ENCODE results near the gene NOTUM. TPM values are rescaled to one million over a fixed set of nuclear protein-coding genes. Genes with fewer than 3 reads are reported as not detected.

NOTUM gene
- total and polyA plus RNA-seq, 4 donors = 0.60 to 1.0 TPM; not detected in 2

DNA sequence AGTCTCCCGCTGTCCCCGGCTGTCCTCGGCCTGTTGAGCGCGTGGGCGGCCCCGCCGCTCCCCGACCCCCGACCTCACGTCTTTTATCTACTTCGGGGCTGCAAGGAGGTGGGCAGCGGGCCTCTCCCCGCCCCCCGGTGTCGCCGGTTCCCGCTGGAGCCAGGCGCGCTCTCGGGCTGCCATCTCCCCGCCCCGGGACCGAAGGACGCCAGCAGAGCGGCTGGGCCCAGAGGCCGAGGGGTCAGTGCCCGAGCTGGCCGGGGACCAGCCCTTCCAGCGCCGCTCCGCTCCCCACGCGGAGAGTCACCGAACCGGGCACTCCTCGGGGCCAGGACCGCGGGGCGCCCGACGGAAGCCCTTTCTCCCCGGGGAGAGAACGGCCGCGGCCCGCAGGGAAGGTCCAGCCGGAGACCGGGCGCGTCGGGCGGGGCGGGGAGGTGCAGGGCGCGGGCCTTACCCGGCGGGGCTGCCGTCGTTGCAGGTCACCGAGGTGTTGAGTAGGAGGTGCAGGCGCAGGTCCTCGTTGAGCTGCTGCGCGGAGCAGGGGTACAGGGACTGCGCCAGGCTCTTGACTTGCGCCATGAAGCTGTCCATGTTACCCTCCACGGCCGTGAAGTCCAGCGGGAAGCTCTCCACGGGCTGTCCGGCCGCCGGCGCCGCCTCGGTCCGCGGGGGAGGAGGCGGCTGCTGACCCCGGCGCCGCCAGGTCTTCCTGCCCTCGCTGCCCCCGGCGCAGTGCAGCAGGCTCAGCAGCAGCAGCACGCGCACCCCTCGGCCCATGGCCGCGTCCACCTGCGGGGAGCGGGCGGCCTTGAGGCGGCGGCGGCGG, 643 bp downstream of the NOTUM start:
- Histone ChIP-seq H3K4me3 (ENCODE audit: low read length in 2 of 2) (no peak overlapping the region), H3K36me3 (ENCODE audit: control insufficient read depth in 1 of 2, insufficient read depth in 2 of 2, low read length in 1 of 2) (no peaks in the 10 kb centered on the region), H3K9me3 (ENCODE audit: control insufficient read depth, low read length) (no peaks in the 10 kb centered on the region), H3K4me1 (ENCODE audit: control insufficient read depth in 1 of 2, insufficient read depth in 2 of 2, low read length in 2 of 2) (no peaks in the 10 kb centered on the region), H3K27ac (ENCODE audit: low read depth in 1 of 2, low read length in 2 of 2) (no peak overlapping the region), H3K27me3 (ENCODE audit: control insufficient read depth in 1 of 2, insufficient read depth in 2 of 2, low read length in 1 of 2) (no peaks in the 10 kb centered on the region)
- 2 to 3% methylated on average over 44 to 98 of the region's 98 CpGs for WGBS, 2 donors
- intact Hi-C loops (cut with DNase I) = no loop called here
- DNase-seq (peak in 1 of 2 donors; percentile 78), ATAC-seq (ENCODE audit: low FRiP score) (no peak)

DNA sequence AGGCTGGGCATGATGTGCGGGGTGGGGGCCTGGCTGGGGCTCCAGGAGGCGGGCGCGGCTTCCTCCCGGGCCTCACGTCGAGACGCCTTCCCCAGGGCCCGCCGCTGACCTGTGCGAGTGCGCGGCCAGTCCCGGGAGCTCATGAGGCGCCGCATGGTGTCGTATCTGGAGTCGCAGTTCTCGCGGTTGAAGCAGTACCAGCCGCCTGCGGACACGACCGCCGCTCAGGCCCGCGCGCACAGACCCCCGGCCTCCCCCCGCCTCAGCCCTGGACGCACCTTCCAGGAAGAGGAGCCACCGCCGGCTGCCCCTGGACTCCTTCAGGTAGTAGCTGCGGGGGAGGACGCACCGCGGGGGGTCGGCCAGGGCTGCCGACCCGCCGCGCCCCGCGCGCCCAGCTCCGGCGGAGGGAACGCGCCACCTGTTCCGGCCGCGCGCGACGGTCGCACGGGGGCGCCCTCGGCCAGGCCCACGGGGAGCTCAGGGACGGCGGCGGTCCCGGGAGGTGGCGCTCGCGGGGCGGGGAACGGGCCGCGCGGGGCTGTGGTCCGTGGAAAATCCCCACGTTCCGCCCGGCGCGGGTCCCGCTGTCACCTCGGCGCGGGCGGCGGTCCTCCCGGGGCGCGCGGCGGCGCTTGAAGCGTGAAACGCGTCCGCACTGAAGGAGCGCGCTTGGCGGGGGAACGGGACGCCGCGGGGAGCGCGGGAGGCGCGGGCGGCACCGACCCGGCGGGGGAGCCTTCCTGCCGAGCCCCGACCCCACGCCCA, 1.4 kb downstream of the NOTUM start:
- WGBS, 2 donors = 1 to 2% methylated on average over 96 to 112 of the region's 112 CpGs
- no peak overlapping the region for H3K4me3 ChIP-seq (ENCODE audit: low read length in 2 of 2)
- no peak overlapping the region for H3K27ac ChIP-seq (ENCODE audit: low read depth in 1 of 2, low read length in 2 of 2)
- H3K36me3 ChIP-seq (ENCODE audit: control insufficient read depth in 1 of 2, insufficient read depth in 2 of 2, low read length in 1 of 2) = no peaks in the 10 kb centered on the region
- intact Hi-C loops (cut with DNase I) = loop anchor here (1.0 to 10.0 kb wide), 3 partner anchors 61 to 195 kb away; no protein-coding TSS in a partner anchor
- no peaks in the 10 kb centered on the region for H3K9me3 ChIP-seq (ENCODE audit: control insufficient read depth, low read length)
- peak; percentile 80 to 93 for DNase-seq
- H3K4me1 ChIP-seq (ENCODE audit: control insufficient read depth in 1 of 2, insufficient read depth in 2 of 2, low read length in 2 of 2) = no peaks in the 10 kb centered on the region
- H3K27me3 ChIP-seq (ENCODE audit: control insufficient read depth in 1 of 2, insufficient read depth in 2 of 2, low read length in 1 of 2) = no peaks in the 10 kb centered on the region
- ATAC-seq (ENCODE audit: low FRiP score) = peak; percentile 87

DNA sequence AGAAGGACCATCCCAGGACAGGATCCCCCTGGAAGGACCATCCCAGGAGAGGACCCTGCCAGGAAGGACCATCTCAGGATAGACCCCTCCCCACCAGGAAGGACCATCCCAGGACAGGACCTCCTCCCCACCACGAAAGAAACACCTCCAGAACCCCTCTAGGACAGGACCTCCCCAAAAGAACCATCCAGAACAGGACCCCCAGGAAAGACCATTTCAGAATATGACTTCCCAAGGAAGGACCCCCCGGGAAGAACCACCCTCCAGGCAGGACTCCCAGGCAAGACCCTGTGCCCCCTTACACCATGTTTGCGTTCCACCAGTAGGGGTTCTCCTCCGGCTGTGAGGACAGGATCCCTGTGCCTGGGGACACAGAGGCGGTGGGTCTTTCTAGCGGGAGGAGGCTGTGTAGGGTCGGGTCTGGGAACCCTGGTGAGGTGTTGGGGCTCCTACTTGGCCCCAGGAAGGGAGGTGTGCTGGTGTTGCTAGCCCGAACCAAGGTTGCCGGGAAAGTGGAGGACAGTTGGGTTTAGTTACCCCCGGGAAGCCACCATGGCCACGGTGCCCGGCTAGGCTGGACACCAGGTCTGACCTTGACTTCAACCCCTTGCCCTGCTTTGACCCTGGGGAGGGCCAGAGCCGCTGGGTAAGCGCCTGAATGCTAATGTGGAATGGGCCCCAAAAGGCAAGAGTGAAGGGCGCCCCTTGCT, 2.2 kb downstream of the NOTUM start:
- ATAC-seq (ENCODE audit: low FRiP score) (no peak), DNase-seq (peak in 1 of 2 donors; percentile 75)
- Histone ChIP-seq H3K4me3 (ENCODE audit: low read length in 2 of 2) (no peak overlapping the region), H3K9me3 (ENCODE audit: control insufficient read depth, low read length) (no peaks in the 10 kb centered on the region), H3K27me3 (ENCODE audit: control insufficient read depth in 1 of 2, insufficient read depth in 2 of 2, low read length in 1 of 2) (no peaks in the 10 kb centered on the region), H3K36me3 (ENCODE audit: control insufficient read depth in 1 of 2, insufficient read depth in 2 of 2, low read length in 1 of 2) (no peaks in the 10 kb centered on the region), H3K27ac (ENCODE audit: low read depth in 1 of 2, low read length in 2 of 2) (no peak overlapping the region), H3K4me1 (ENCODE audit: control insufficient read depth in 1 of 2, insufficient read depth in 2 of 2, low read length in 2 of 2) (no peaks in the 10 kb centered on the region)
- intact Hi-C loops (cut with DNase I) = loop anchor here (1.0 to 10.0 kb wide), 3 partner anchors 62 to 196 kb away; no protein-coding TSS in a partner anchor
- 53 to 56% methylated on average over 15 of the region's 15 CpGs for WGBS, 2 donors

DNA sequence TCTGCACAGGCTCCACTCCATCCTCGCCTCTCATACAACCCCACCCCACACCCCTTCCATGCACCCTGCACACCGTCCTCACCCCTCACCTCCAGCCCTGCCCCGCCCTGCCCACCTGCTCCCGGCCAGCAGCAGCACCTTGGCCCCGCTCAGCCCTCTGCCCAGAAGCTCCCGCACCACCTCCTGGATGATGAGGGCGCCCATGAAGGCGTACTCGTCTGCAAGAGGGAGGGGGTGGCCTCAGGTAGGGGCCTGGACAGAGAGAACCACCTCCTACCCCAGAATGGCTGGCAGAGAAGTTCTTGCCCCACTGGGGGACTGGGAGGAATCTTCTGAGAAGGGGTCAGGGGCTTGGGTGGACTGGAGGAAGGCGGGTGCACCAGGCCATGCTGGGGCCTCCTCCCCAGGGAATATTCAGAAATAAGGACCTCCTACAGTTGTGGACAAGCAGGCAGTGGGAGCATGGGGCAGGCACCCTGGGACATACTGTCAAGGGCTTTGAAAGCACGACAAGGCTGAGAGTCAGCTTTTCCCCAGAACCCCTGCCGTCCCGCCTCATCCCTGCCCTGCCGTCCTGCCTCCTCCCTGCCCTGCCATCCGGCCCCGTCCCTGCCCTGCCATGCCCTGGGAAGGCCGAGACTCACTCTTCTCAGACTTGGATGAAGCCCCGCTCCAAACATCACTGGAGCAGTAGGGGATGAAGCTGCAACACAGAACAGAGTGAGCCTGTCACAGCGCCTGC, 3.1 kb downstream of the NOTUM start:
- H3K36me3 ChIP-seq (ENCODE audit: control insufficient read depth in 1 of 2, insufficient read depth in 2 of 2, low read length in 1 of 2) = no peaks in the 10 kb centered on the region

DNA sequence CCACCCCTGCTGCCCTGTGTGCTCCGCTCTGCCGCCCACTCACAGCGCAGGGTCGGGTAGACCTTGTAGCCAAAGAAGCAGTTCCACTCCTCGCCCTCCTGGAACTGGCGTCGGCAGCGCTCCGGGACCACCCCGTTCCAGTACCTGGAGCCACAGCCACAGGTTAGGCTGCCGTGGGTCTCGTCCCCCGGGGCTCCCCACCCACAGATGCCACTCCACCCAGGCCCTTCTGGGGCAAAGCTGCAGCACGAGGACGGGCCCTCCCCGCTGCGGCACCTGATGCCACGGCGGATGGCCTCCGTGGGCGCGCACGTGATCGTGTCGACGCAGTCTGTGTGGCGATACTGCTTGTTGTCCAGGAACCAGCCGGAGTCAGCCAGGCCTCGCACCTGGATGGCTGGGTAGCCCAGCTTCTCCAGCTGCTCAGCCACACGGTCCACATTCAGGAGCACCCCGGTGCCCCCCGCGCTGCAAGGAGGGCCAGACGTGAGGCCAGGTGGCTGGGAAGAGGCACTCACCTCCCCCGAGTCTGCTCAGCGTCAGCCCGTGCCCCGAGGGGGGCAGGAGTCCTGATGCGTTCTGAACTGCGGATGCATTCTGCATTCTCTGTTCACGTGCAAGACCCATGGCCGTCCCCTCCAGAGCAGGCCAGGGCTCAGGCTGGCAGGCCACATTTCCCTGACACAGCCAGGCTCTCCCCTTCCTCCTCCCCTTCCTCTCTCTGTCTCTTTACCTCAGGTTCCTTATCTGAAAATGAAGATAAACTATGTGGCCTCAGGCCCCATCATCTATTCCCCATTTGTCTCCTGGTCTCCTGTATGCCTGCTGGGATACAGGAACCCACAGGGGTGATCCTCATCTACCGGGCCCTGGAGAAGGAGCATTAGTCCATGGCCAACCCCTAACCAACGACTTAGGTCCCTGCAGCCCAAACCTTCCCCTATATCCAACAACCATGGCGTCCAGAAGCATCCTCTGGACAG, 4.1 kb downstream of the NOTUM start:
- no peaks in the 10 kb centered on the region for H3K4me1 ChIP-seq (ENCODE audit: control insufficient read depth in 1 of 2, insufficient read depth in 2 of 2, low read length in 2 of 2)
- no peaks in the 10 kb centered on the region for H3K36me3 ChIP-seq (ENCODE audit: control insufficient read depth in 1 of 2, insufficient read depth in 2 of 2, low read length in 1 of 2)
- intact Hi-C loops (cut with DNase I) = loop anchor here (10.0 kb wide), 1 partner anchor 198 kb away; no protein-coding TSS in a partner anchor
- no peak for ATAC-seq (ENCODE audit: low FRiP score)
- no peaks in the 10 kb centered on the region for H3K9me3 ChIP-seq (ENCODE audit: control insufficient read depth, low read length)
- peak in 1 of 2 donors; percentile 76 for DNase-seq
- no peaks in the 10 kb centered on the region for H3K27me3 ChIP-seq (ENCODE audit: control insufficient read depth in 1 of 2, insufficient read depth in 2 of 2, low read length in 1 of 2)
- WGBS, 2 donors = 88 to 89% methylated on average over 45 of the region's 45 CpGs
- no peak overlapping the region for H3K27ac ChIP-seq (ENCODE audit: low read depth in 1 of 2, low read length in 2 of 2)
- H3K4me3 ChIP-seq (ENCODE audit: low read length in 2 of 2) = no peak overlapping the region

More for the DNA sequence above, 3.1 kb downstream of the NOTUM start:
- intact Hi-C loops (cut with DNase I) = loop anchor here (2.0 to 10.0 kb wide), 2 partner anchors 63 to 197 kb away; no protein-coding TSS in a partner anchor
- ATAC-seq (ENCODE audit: low FRiP score) (no peak), DNase-seq (peak in 1 of 2 donors; percentile 75)
- 74 to 78% methylated on average over 19 of the region's 19 CpGs for WGBS, 2 donors
- Histone ChIP-seq H3K4me1 (ENCODE audit: control insufficient read depth in 1 of 2, insufficient read depth in 2 of 2, low read length in 2 of 2) (no peaks in the 10 kb centered on the region), H3K27me3 (ENCODE audit: control insufficient read depth in 1 of 2, insufficient read depth in 2 of 2, low read length in 1 of 2) (no peaks in the 10 kb centered on the region), H3K27ac (ENCODE audit: low read depth in 1 of 2, low read length in 2 of 2) (no peak overlapping the region), H3K4me3 (ENCODE audit: low read length in 2 of 2) (no peak overlapping the region), H3K9me3 (ENCODE audit: control insufficient read depth, low read length) (no peaks in the 10 kb centered on the region)

DNA sequence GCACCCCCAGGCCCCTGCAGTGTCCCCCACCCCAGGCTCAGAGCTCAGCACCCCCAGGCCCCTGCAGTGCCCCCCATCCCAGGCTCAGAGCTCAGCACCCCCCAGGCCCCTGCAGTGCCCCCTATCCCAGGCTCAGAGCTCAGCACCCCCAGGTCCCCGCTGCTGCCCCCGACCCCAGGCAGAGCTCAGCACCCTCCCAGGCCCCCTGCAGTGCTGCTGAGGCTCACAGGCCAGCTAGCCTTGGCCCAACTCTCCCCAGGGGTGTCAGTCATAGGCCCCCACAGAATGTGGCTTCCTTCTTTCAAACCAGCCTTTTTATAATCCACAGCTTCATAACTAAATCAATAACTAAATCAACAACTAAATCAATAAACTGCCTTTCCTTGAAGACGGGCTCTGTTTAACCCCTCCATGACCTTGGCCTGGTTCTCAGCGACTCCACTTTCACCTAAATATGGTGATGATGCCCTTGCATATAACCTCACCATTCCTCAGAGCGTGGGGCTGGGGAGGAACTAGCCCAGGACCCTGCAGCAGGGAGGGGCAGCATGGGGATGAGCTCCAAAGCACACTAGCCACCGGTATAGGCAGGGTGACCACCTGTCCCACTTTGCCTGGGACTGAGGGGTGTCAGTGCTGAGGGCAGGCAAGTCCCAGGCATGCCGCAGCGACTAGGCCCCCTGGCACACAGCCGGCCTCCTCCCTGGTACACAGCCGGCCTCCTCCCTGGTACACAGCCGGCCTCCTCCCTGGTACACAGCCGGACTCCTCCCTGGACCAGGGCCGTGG, 5.0 kb downstream of the NOTUM start:
- intact Hi-C loops (cut with DNase I) = loop anchor here (10.0 kb wide), 1 partner anchor 199 kb away; no protein-coding TSS in a partner anchor
- Histone ChIP-seq H3K4me3 (ENCODE audit: low read length in 2 of 2) (no peak overlapping the region), H3K4me1 (ENCODE audit: control insufficient read depth in 1 of 2, insufficient read depth in 2 of 2, low read length in 2 of 2) (no peaks in the 10 kb centered on the region), H3K27me3 (ENCODE audit: control insufficient read depth in 1 of 2, insufficient read depth in 2 of 2, low read length in 1 of 2) (no peaks in the 10 kb centered on the region), H3K36me3 (ENCODE audit: control insufficient read depth in 1 of 2, insufficient read depth in 2 of 2, low read length in 1 of 2) (no peaks in the 10 kb centered on the region), H3K27ac (ENCODE audit: low read depth in 1 of 2, low read length in 2 of 2) (no peak overlapping the region), H3K9me3 (ENCODE audit: control insufficient read depth, low read length) (no peaks in the 10 kb centered on the region)
- whole genome bisulfite sequencing, 2 donors = 80 to 82% methylated on average over 12 to 13 of the region's 13 CpGs
- DNase-seq (no peak), ATAC-seq (ENCODE audit: low FRiP score) (no peak)

All from aorta (tissue), 5 donors.